Panc1 (cell line): ENCODE data around the gene NEB. TPM values are rescaled to one million over a fixed set of nuclear protein-coding genes. Genes with fewer than 3 reads are reported as not detected.

Experiments
- ATAC-seq: fragments of 200-7000 bp; cut with Tn5 transposase; 2 replicates; pipeline ENCODE4 v1.9.1; 2020; ENCODE audit warnings: mild to moderate bottlenecking, moderate library complexity
- BruUV-seq: library from RNA; stranded (reverse); fragments of 400-500 nt; replicated peaks from 2 replicates; lab custom pipeline; 2021; lab: Mats Ljungman, UMichigan
- CTCF ChIA-PET: fragments of 300-600 bp; sonication (Branson Sonifier 250); formaldehyde crosslinking; loops from one replicate; lab custom pipeline; 2022; ENCODE audit warnings: antibody characterized with exemption; lab: Charles Lee
- POLR2A ChIA-PET: fragments of 300-600 bp; sonication (Branson Sonifier 250); formaldehyde crosslinking; loops from one replicate; lab custom pipeline; 2022; ENCODE audit warnings: antibody characterized with exemption; lab: Charles Lee
- DNase-seq: peaks from one replicate; pipeline ENCODE4 v3.0.0-alpha.2; 2010; ENCODE audit warnings: low read depth, low spot score
- H3K27ac ChIP-seq: 2 replicates; pipeline ENCODE4 v1.5.1; 2011; ENCODE audit warnings: mild to moderate bottlenecking, low read length, inconsistent platforms
- H3K27me3 ChIP-seq: fragments of 200-500 bp; sonication (Bioruptor generic); 2 replicates; pipeline ENCODE4 v1.6.0; 2014; ENCODE audit warnings: low read length, inconsistent platforms; ENCODE audit not compliant: control insufficient read depth, insufficient read depth
- H3K36me3 ChIP-seq: fragments of 200-500 bp; sonication (Bioruptor generic); 2 replicates; pipeline ENCODE4 v1.5.1; 2014; ENCODE audit warnings: inconsistent platforms, mild to moderate bottlenecking, low read length, moderate library complexity; ENCODE audit not compliant: control insufficient read depth, insufficient read depth
- H3K4me1 ChIP-seq: 2 replicates; pipeline ENCODE4 v1.5.1; 2011; ENCODE audit warnings: inconsistent platforms, mild to moderate bottlenecking, low read length, moderate library complexity; ENCODE audit not compliant: control insufficient read depth, insufficient read depth
- H3K4me3 ChIP-seq, 2 experiments: 2 replicates each; pipeline ENCODE4 v1.5.1; 2011 to 2012; ENCODE audit warnings: low read depth in 2 of 2, low read length in 2 of 2, mild to moderate bottlenecking in 2 of 2, inconsistent platforms in 1 of 2, moderate library complexity in 1 of 2
- H3K9me3 ChIP-seq: fragments of 200-500 bp; sonication (Bioruptor generic); 2 replicates; pipeline ENCODE4 v1.5.1; 2014; ENCODE audit warnings: low read depth, mild to moderate bottlenecking, inconsistent platforms, low read length, moderate library complexity; ENCODE audit not compliant: control insufficient read depth, insufficient read depth
- CTCF ChIP-seq: fragments of 450-650 bp; IDR thresholded peaks from 2 replicates; pipeline ENCODE4 v1.5.1; 2017; ENCODE audit warnings: mild to moderate bottlenecking
- POLR2AphosphoS5 ChIP-seq: IDR thresholded peaks from 2 replicates; pipeline ENCODE4 v1.6.1; 2012; ENCODE audit warnings: mild to moderate bottlenecking, low read depth, low read length, moderate library complexity
- REST ChIP-seq, 2 experiments: IDR thresholded peaks; 2 replicates each; pipeline ENCODE4 v1.6.1; 2011 to 2012; ENCODE audit warnings: low read depth in 2 of 2, control low read depth in 1 of 2, low read length in 1 of 2, mild to moderate bottlenecking in 1 of 2, moderate library complexity in 1 of 2; ENCODE audit not compliant: insufficient read depth in 1 of 2
- SIN3A ChIP-seq: IDR thresholded peaks from 2 replicates; pipeline ENCODE4 v1.6.1; 2012; ENCODE audit warnings: low read depth, mild to moderate bottlenecking, low read length, moderate library complexity, borderline replicate concordance; ENCODE audit not compliant: insufficient read depth
- TCF7L2 ChIP-seq: IDR thresholded peaks from 2 replicates; pipeline ENCODE4 v1.6.1; 2011; ENCODE audit warnings: mild to moderate bottlenecking, low read depth, low read length, inconsistent platforms
- in situ Hi-C: cut with HindIII; loops from 2 replicates; pipeline ENCODE4 v1.10.0; 2016; ENCODE audit warnings: low sequenced_read_pairs, low pct_unique_long_range_greater_than_20kb
- intact Hi-C: fragments of 100-400 bp; cut with micrococcal nuclease; formaldehyde crosslinking; loops from one replicate; pipeline ENCODE4 v1.10.0; 2022; ENCODE audit not compliant: unreplicated experiment
- total RNA-seq: library from RNA; stranded (reverse); gene quantifications from one replicate; pipeline ENCODE4 v1.2.1, GENCODE V29; 2021; ENCODE audit not compliant: unreplicated experiment

NEB gene
- total RNA-seq, 1 experiment from 2014 or later: 0.10 TPM

GRCh38 chr2:151630372-151630771, 103.9 kb downstream of the NEB start:
- no peaks in the 10 kb centered on the region for H3K9me3 ChIP-seq
- DNase-seq: no peak
- POLR2A ChIA-PET: no interaction called here
- H3K27ac ChIP-seq: no peak overlapping the region
- in situ Hi-C loops: no loop called here
- BruUV-seq: no TSS peak
- CTCF ChIA-PET: no interaction called here
- H3K36me3 ChIP-seq: no peaks in the 10 kb centered on the region
- H3K27me3 ChIP-seq: no peaks in the 10 kb centered on the region
- intact Hi-C loops: no loop called here
- H3K4me3 ChIP-seq: no peak overlapping the region
- H3K4me1 ChIP-seq: no peaks in the 10 kb centered on the region
- ATAC-seq: no peak
- TF ChIP-seq REST (IDR thresholded peaks at IDR 0.05; ENCODE audit: insufficient read depth in 1 of 2, low read depth in 2 of 2, low read length in 1 of 2) (no peak), TCF7L2 (no peak), POLR2AphosphoS5 (no peak), SIN3A (no peak), CTCF (no peak)

- in situ Hi-C loops (no loop called here), intact Hi-C loops (no loop called here)
- BruUV-seq: no TSS peak
- no peak for DNase-seq
- Histone ChIP-seq H3K36me3 (no peaks in the 10 kb centered on the region), H3K27me3 (peaks cover 6% of the 10 kb centered on the region), H3K9me3 (no peaks in the 10 kb centered on the region), H3K4me3 (no peak overlapping the region), H3K4me1 (no peaks in the 10 kb centered on the region), H3K27ac (no peak overlapping the region)
- CTCF ChIA-PET: no interaction called here
- TF ChIP-seq CTCF (no peak), POLR2AphosphoS5 (no peak), TCF7L2 (no peak), REST (IDR thresholded peaks at IDR 0.05; ENCODE audit: insufficient read depth in 1 of 2, low read depth in 2 of 2, low read length in 1 of 2) (no peak), SIN3A (no peak)
- no peak for ATAC-seq
- POLR2A ChIA-PET: no interaction called here
These were observed 106.9 kb downstream of the NEB start for GRCh38 chr2:151627353-151627752.
